GM23248 (cell line): ENCODE data around the gene AMD1.

ENCODE experiments used
- EZH2 ChIP-seq: fragments of 200-600 bp; sonication (generic); IDR thresholded peaks from 2 replicates; pipeline ENCODE4 v1.6.1; 2018; ENCODE audit warnings: antibody characterized with exemption, mild to moderate bottlenecking; ENCODE audit not compliant: insufficient read depth, poor library complexity, severe bottlenecking
- EZH2phosphoT487 ChIP-seq: fragments of 200-600 bp; sonication (generic); IDR thresholded peaks from 2 replicates; pipeline ENCODE4 v1.6.1; 2018; ENCODE audit warnings: antibody characterized with exemption, moderate library complexity, mild to moderate bottlenecking, low read depth; ENCODE audit not compliant: insufficient read depth

- no peak for TF ChIP-seq EZH2phosphoT487
- TF ChIP-seq EZH2: no peak
Observed at GRCh38 chr6:110859335-110859792, 15.2 kb upstream of the AMD1 start.
